H1 (cell line): Measurements from ENCODE around the gene THTPA. TPM values are rescaled to one million over a fixed set of nuclear protein-coding genes. Genes with fewer than 3 reads are reported as not detected.

Source experiments
- CTCF ChIA-PET: fragments of 300-600 bp; sonication (Branson Sonifier 250); formaldehyde crosslinking; loops from one replicate; lab custom pipeline; 2021; ENCODE audit not compliant: partially characterized antibody; lab: Charles Lee
- POLR2A ChIA-PET: fragments of 300-600 bp; sonication (Branson Sonifier 250); formaldehyde crosslinking; loops from one replicate; lab custom pipeline; 2021; ENCODE audit warnings: inconsistent platforms; ENCODE audit not compliant: partially characterized antibody; lab: Charles Lee
- DNase-seq, 2 experiments: peaks; one replicate each; pipeline versions ENCODE4 v3.0.0 to v3.0.0-alpha.2; 2010 to 2022; ENCODE audit warnings: low spot score in 2 of 2, low read depth in 1 of 2, mixed read lengths in 1 of 2
- FAIRE-seq: peaks from 2 replicates; lab custom pipeline; 2011; peaks lifted over from hg19 to GRCh38; lab: Jason Lieb, UNC
- H2AFZ ChIP-seq: 2 replicates; pipeline ENCODE4 v1.8.1; 2012; ENCODE audit warnings: low read length, inconsistent platforms
- H2AK5ac ChIP-seq: 2 replicates; pipeline ENCODE4 v1.6.1; 2013; ENCODE audit warnings: low read depth, low read length
- H2BK120ac ChIP-seq: replicated peaks from 2 replicates; pipeline ENCODE3; 2013; ENCODE audit warnings: low read depth, low read length, inconsistent platforms
- H2BK12ac ChIP-seq: 2 replicates; pipeline ENCODE4 v1.6.1; 2013; ENCODE audit warnings: low read depth, low read length
- H2BK15ac ChIP-seq: 2 replicates; pipeline ENCODE4 v1.6.1; 2013; ENCODE audit warnings: low read length
- H2BK20ac ChIP-seq: 2 replicates; pipeline ENCODE4 v1.6.1; 2013; ENCODE audit warnings: low read length
- H2BK5ac ChIP-seq: 2 replicates; pipeline ENCODE4 v1.6.1; 2013; ENCODE audit warnings: low read depth, low read length
- H3K14ac ChIP-seq: 2 replicates; pipeline ENCODE4 v1.6.1; 2013; ENCODE audit warnings: inconsistent platforms; ENCODE audit not compliant: insufficient read length
- H3K18ac ChIP-seq: 2 replicates; pipeline ENCODE4 v1.6.1; 2013; ENCODE audit warnings: low read length; ENCODE audit errors: extremely low read depth
- H3K23ac ChIP-seq: 2 replicates; pipeline ENCODE4 v1.6.1; 2013; ENCODE audit warnings: inconsistent platforms; ENCODE audit not compliant: insufficient read length
- H3K23me2 ChIP-seq: 2 replicates; pipeline ENCODE4 v1.6.1; 2013; ENCODE audit warnings: low read depth, low read length
- H3K27ac ChIP-seq: 2 replicates; pipeline ENCODE4 v1.6.1; 2011; ENCODE audit warnings: low read depth, low read length, inconsistent platforms
- H3K27me3 ChIP-seq, 4 experiments: replicated peaks in 1 of 4; 1 replicate in 1 of 4; 2 replicates in 3 of 4; pipeline versions ENCODE4 v1.6.1 to v1.8.1; 2011 to 2013; ENCODE audit warnings: low read length in 3 of 4, mild to moderate bottlenecking in 3 of 4, inconsistent platforms in 2 of 4, mixed read lengths in 2 of 4, moderate library complexity in 1 of 4; ENCODE audit not compliant: control insufficient read depth in 3 of 4, insufficient read depth in 3 of 4; ENCODE audit errors: extremely low read depth in 1 of 4
- H3K36me3 ChIP-seq, 4 experiments: 2 replicates each; pipeline versions ENCODE4 v1.6.1 to v1.8.1; 2011 to 2013; ENCODE audit warnings: mild to moderate bottlenecking in 4 of 4, low read length in 3 of 4, moderate library complexity in 2 of 4, control low read depth in 1 of 4, inconsistent platforms in 1 of 4; ENCODE audit not compliant: insufficient read depth in 4 of 4, control insufficient read depth in 2 of 4
- H3K4ac ChIP-seq: replicated peaks from 2 replicates; pipeline ENCODE3; 2013; ENCODE audit warnings: low read length, low read depth, mixed read lengths, inconsistent platforms; ENCODE audit not compliant: insufficient read length
- H3K4me1 ChIP-seq, 4 experiments: replicated peaks in 1 of 4; 1 replicate in 1 of 4; 2 replicates in 3 of 4; pipeline versions ENCODE4 v1.6.1 to v1.8.1; 2011 to 2013; ENCODE audit warnings: low read length in 3 of 4, inconsistent platforms in 2 of 4, mixed read lengths in 1 of 4; ENCODE audit not compliant: insufficient read depth in 4 of 4, control insufficient read depth in 3 of 4
- H3K4me2 ChIP-seq, 2 experiments: 2 replicates each; pipeline versions ENCODE4 v1.6.1 to v1.8.1; 2011 to 2013; ENCODE audit warnings: low read depth in 2 of 2, low read length in 2 of 2, control low read depth in 1 of 2, inconsistent platforms in 1 of 2, mild to moderate bottlenecking in 1 of 2; ENCODE audit not compliant: insufficient read depth in 1 of 2
- H3K4me3 ChIP-seq, 4 experiments: fragments of 200-600, 300-600 bp in 1 of 4; sonication (generic), shearing (Covaris generic), sonication (Bioruptor Twin) in 1 of 4; 2 replicates each; pipeline versions ENCODE4 v1.5.1 to v1.8.1; 2011 to 2016; ENCODE audit warnings: low read length in 4 of 4, low read depth in 3 of 4, control low read depth in 2 of 4, inconsistent platforms in 2 of 4, mild to moderate bottlenecking in 2 of 4, mixed read lengths in 1 of 4, moderate library complexity in 1 of 4; ENCODE audit not compliant: insufficient read depth in 2 of 4; ENCODE audit errors: extremely low read depth in 1 of 4
- H3K56ac ChIP-seq: replicated peaks from 2 replicates; pipeline ENCODE3; 2013; ENCODE audit warnings: low read depth, mild to moderate bottlenecking, mixed read lengths, low read length, inconsistent platforms; ENCODE audit not compliant: insufficient read length
- H3K79me1 ChIP-seq: 2 replicates; pipeline ENCODE4 v1.6.1; 2013; ENCODE audit warnings: low read depth, low read length, control low read depth
- H3K79me2 ChIP-seq, 2 experiments: 2 replicates each; pipeline versions ENCODE4 v1.6.1 to v1.8.1; 2012 to 2013; ENCODE audit warnings: low read length in 2 of 2, mild to moderate bottlenecking in 2 of 2, inconsistent platforms in 1 of 2; ENCODE audit not compliant: insufficient read depth in 2 of 2, control insufficient read depth in 1 of 2
- H3K9ac ChIP-seq, 4 experiments: replicated peaks in 1 of 4; 1 replicate in 1 of 4; 2 replicates in 3 of 4; pipeline versions ENCODE4 v1.6.1 to v1.8.1; 2011 to 2013; ENCODE audit warnings: low read depth in 3 of 4, low read length in 3 of 4, control low read depth in 2 of 4, mild to moderate bottlenecking in 2 of 4, moderate library complexity in 2 of 4, inconsistent platforms in 1 of 4; ENCODE audit errors: extremely low read depth in 1 of 4
- H3K9me3 ChIP-seq, 2 experiments: 2 replicates each; pipeline versions ENCODE4 v1.6.1 to v1.8.1; 2012 to 2013; ENCODE audit warnings: mild to moderate bottlenecking in 2 of 2, moderate library complexity in 2 of 2, control low read depth in 1 of 2, inconsistent platforms in 1 of 2, low read depth in 1 of 2, low read length in 1 of 2, mixed read lengths in 1 of 2; ENCODE audit not compliant: insufficient read depth in 2 of 2
- H4K20me1 ChIP-seq, 2 experiments: replicated peaks in 1 of 2; 2 replicates each; pipeline versions ENCODE3 to v1.8.1; 2011 to 2013; ENCODE audit warnings: inconsistent platforms in 2 of 2, low read length in 2 of 2, mild to moderate bottlenecking in 1 of 2; ENCODE audit not compliant: insufficient read depth in 2 of 2, control insufficient read depth in 1 of 2
- H4K5ac ChIP-seq: 2 replicates; pipeline ENCODE4 v1.6.1; 2013; ENCODE audit warnings: low read length, low read depth, mixed read lengths, inconsistent platforms; ENCODE audit not compliant: insufficient read length
- H4K8ac ChIP-seq: 2 replicates; pipeline ENCODE4 v1.8.0; 2013; ENCODE audit warnings: mild to moderate bottlenecking, moderate library complexity, low read length, inconsistent platforms; ENCODE audit not compliant: insufficient read depth; ENCODE audit errors: extremely low read depth
- H4K91ac ChIP-seq: replicated peaks from 2 replicates; pipeline ENCODE3; 2013; ENCODE audit warnings: low read length, mixed read lengths, inconsistent platforms; ENCODE audit not compliant: insufficient read length
- ASH2L ChIP-seq: fragments of 200-600, 300-600 bp; sonication (generic); IDR thresholded peaks from one replicate; pipeline ENCODE4 v1.7.1; 2017; ENCODE audit warnings: low read length
- ATF2 ChIP-seq: IDR thresholded peaks from 2 replicates; pipeline ENCODE4 v1.6.1; 2012; ENCODE audit warnings: low read length, inconsistent platforms
- CBX5 ChIP-seq: fragments of 300-800, 300-1000 bp; sonication (generic); IDR thresholded peaks from 2 replicates; pipeline ENCODE4 v1.7.1; 2016; ENCODE audit warnings: antibody characterized with exemption, low read length, low read depth
- CHD1 ChIP-seq: IDR thresholded peaks from 2 replicates; pipeline ENCODE4 v1.6.1; 2012; ENCODE audit warnings: low read depth, low read length, improper control_type of control experiment
- EZH2 ChIP-seq: fragments of 200-600 bp; sonication (generic); IDR thresholded peaks from 2 replicates; pipeline ENCODE4 v1.7.1; 2012; ENCODE audit warnings: low read depth, mild to moderate bottlenecking, moderate library complexity, low read length, inconsistent platforms; ENCODE audit not compliant: severe bottlenecking
- GTF2F1 ChIP-seq: IDR thresholded peaks from 2 replicates; pipeline ENCODE4 v1.6.1; 2012; ENCODE audit warnings: low read depth, low read length, improper control_type of control experiment, borderline replicate concordance
- JUN ChIP-seq: IDR thresholded peaks from 2 replicates; pipeline ENCODE4 v1.6.1; 2011; ENCODE audit warnings: low read depth, mild to moderate bottlenecking, improper control_type of control experiment, low read length
- PHF8 ChIP-seq: fragments of 200-600 bp; sonication (generic); conservative IDR thresholded peaks from 2 replicates; pipeline ENCODE4 v1.7.1; 2012; ENCODE audit warnings: low read depth, mild to moderate bottlenecking, inconsistent platforms, low read length, moderate library complexity
- POLR2AphosphoS5 ChIP-seq: IDR thresholded peaks from 2 replicates; pipeline ENCODE4 v1.6.1; 2011; ENCODE audit warnings: low read depth, low read length
- SAP30 ChIP-seq: fragments of 300-600 bp; sonication (generic); IDR thresholded peaks from 2 replicates; pipeline ENCODE4 v1.7.1; 2012; ENCODE audit warnings: low read length, moderate library complexity, mild to moderate bottlenecking, inconsistent platforms; ENCODE audit not compliant: insufficient read depth, insufficient replicate concordance
- SIRT6 ChIP-seq: IDR thresholded peaks from one replicate; pipeline ENCODE4 v1.7.1; 2012; ENCODE audit warnings: low read length, inconsistent platforms
- TBP ChIP-seq: IDR thresholded peaks from 2 replicates; pipeline ENCODE4 v1.6.1; 2011; ENCODE audit warnings: low read depth, low read length, improper control_type of control experiment
- WGBS, 2 experiments: shearing (Covaris generic) in 1 of 2; methylation state at CpG; one replicate each; pipeline versions ENCODE4 v1.1.6 to v1.1.7; 2013 to 2015; ENCODE audit warnings: low lambda C conversion rate in 2 of 2, mixed read lengths in 2 of 2, inconsistent platforms in 1 of 2, low coverage in 1 of 2, missing lambda C conversion rate in 1 of 2; ENCODE audit not compliant: insufficient replicate concordance in 2 of 2, insufficient coverage in 1 of 2, insufficient read length in 1 of 2; ENCODE audit errors: extremely low coverage in 1 of 2, missing lambda C conversion rate in 1 of 2; 5-methylcytosine and 5-hydroxymethylcytosine counted together
- polyA plus RNA-seq, 7 experiments: library from polyadenylated mRNA; depleted of rRNA in 3 of 7; stranded (reverse) in 5 of 7; unstranded in 2 of 7; fragments of >200 nt in 5 of 7; fragments of 200-250 nt in 2 of 7; gene quantifications; 1 replicate in 5 of 7; 2 replicates in 1 of 7; 4 replicates in 1 of 7; pipeline versions ENCODE4 v1.2.1 to v1.2.3, GENCODE V29; 2011 to 2013; ENCODE audit warnings: missing spikeins in 2 of 7, mixed read lengths in 2 of 7
- total RNA-seq: library from RNA; stranded (reverse); fragmentation: NEBNext Ultra II Directional; extraction: Animal tissue kit (Norgen Biotek cat#: 25700); gene quantifications from 2 replicates; pipeline ENCODE4 v1.2.1, GENCODE V29; 2021

THTPA gene
- total and polyA plus RNA-seq, 2 of the 8 experiments (the other 6 are each of a cell fraction or from before 2014, with no cell fraction given), result 16.6 to 19.0 TPM

- H2BK20ac ChIP-seq, result no peak overlapping the region
- no peak overlapping the region for H4K91ac ChIP-seq
- no peaks in the 10 kb centered on the region for H3K9me3 ChIP-seq
- peaks cover 2 to 53% (median 35%) of the 10 kb centered on the region in 4 experiments; a peak in 7 of 8 replicates for H3K36me3 ChIP-seq
- no peak overlapping the region for H3K18ac ChIP-seq
- no peak overlapping the region for H2AFZ ChIP-seq
- H4K20me1 ChIP-seq, result peaks cover 0 to 3% of the 10 kb centered on the region in 2 experiments
- no peaks in the 10 kb centered on the region for H3K79me1 ChIP-seq
- no peak overlapping the region for H3K27ac ChIP-seq
- no peak overlapping the region for H3K23ac ChIP-seq
- H2BK12ac ChIP-seq, result no peak overlapping the region
- no peak overlapping the region for H3K4me2 ChIP-seq
- H2BK120ac ChIP-seq, result no peak overlapping the region
- CTCF ChIA-PET, result interaction anchor here (0.8 to 70.5 kb wide), 13 partner anchors 10 to 104 kb away, joined by 3 to 2092 read pairs (median 6); partner anchors contain the start of genes AP1G2, NGDN, THTPA and ZFHX2
- DNase-seq, result no peak
- no peak overlapping the region for H4K5ac ChIP-seq
- no peak overlapping the region for H3K56ac ChIP-seq
- no peak overlapping the region for H3K4me3 ChIP-seq
- no peak overlapping the region for H4K8ac ChIP-seq
- H3K9ac ChIP-seq, result no peak overlapping the region; a peak in 1 of 7 replicates
- WGBS, 2 experiments, result 81% methylated on average over 3 of the region's 3 CpGs; no CpG with 5 or more reads in 1 of the 2 experiments
- FAIRE-seq, result no peak
- peaks cover 0 to 3% (median 1%) of the 10 kb centered on the region in 4 experiments; a peak in 3 of 7 replicates for H3K4me1 ChIP-seq
- POLR2A ChIA-PET, result interaction anchor here (1.2 to 52.7 kb wide), 6 partner anchors 0 to 50 kb away, joined by 3 to 1523 read pairs (median 6); partner anchors contain the start of genes AP1G2, THTPA and ZFHX2
- no peaks in the 10 kb centered on the region for H3K79me2 ChIP-seq
- no peaks in the 10 kb centered on the region for H3K27me3 ChIP-seq
- no peak overlapping the region for H3K14ac ChIP-seq
- H3K4ac ChIP-seq, result no peak overlapping the region
- H2AK5ac ChIP-seq, result no peak overlapping the region
- H2BK15ac ChIP-seq, result no peak overlapping the region
- H3K23me2 ChIP-seq, result no peaks in the 10 kb centered on the region
- H2BK5ac ChIP-seq, result no peak overlapping the region
- TF ChIP-seq EZH2 (no peak), TBP (no peak), ASH2L (no peak), ATF2 (no peak), JUN (no peak), SAP30 (no peak), CHD1 (no peak), PHF8 (no peak), GTF2F1 (no peak), POLR2AphosphoS5 (no peak), SIRT6 (no peak), CBX5 (no peak)
Measured at GRCh38 chr14:23529016-23529415, 27.1 kb upstream of the THTPA start.
